ENCODE results near the gene ALKBH3. TPM values are rescaled to one million over a fixed set of nuclear protein-coding genes. Genes with fewer than 3 reads are reported as not detected.

Gene ALKBH3
- polyA plus RNA-seq, 2 of the 4 experiments (the other 2 are of a cell fraction), result 22.9 to 50.2 TPM

- DNase-seq (ENCODE audit: low read depth in 1 of 2, low spot score in 1 of 2), result no peak
- FAIRE-seq, result no peak
- TF ChIP-seq HOXA7 (CRISPR knock-in tag; IDR thresholded peaks at IDR 0.05) (no peak), MAZ (IDR thresholded peaks at IDR 0.05; ENCODE audit: borderline replicate concordance, low read depth, low read length) (no peak), FOXS1 (CRISPR knock-in tag; IDR thresholded peaks at IDR 0.05) (no peak), ATOH8 (CRISPR knock-in tag; IDR thresholded peaks at IDR 0.05; ENCODE audit: low read depth) (no peak), JUNB (IDR thresholded peaks at IDR 0.05) (no peak), KDM5A (IDR thresholded peaks at IDR 0.05) (no peak), NFE2L2 (conservative IDR thresholded peaks at IDR 0.05; ENCODE audit: low read length) (no peak), PHF8 (IDR thresholded peaks at IDR 0.05; ENCODE audit: borderline replicate concordance, low read depth) (no peak), MAX (IDR thresholded peaks at IDR 0.05) (no peak), ESRRA (IDR thresholded peaks at IDR 0.05; ENCODE audit: borderline replicate concordance, low read length) (no peak), POLR2A (IDR thresholded peaks at IDR 0.05; ENCODE audit: low read length) (no peak), ZFP36 (IDR thresholded peaks at IDR 0.05; ENCODE audit: borderline replicate concordance, partially characterized antibody) (no peak), PBX3 (IDR thresholded peaks at IDR 0.05) (no peak), HOXB13 (CRISPR knock-in tag; IDR thresholded peaks at IDR 0.05; ENCODE audit: low read depth) (no peak), SREBF2 (IDR thresholded peaks at IDR 0.05) (no peak), GATA3 (IDR thresholded peaks at IDR 0.05; ENCODE audit: borderline replicate concordance) (no peak), RARB (CRISPR knock-in tag; IDR thresholded peaks at IDR 0.05) (no peak)
- TF ChIP-seq, protein P1, sequence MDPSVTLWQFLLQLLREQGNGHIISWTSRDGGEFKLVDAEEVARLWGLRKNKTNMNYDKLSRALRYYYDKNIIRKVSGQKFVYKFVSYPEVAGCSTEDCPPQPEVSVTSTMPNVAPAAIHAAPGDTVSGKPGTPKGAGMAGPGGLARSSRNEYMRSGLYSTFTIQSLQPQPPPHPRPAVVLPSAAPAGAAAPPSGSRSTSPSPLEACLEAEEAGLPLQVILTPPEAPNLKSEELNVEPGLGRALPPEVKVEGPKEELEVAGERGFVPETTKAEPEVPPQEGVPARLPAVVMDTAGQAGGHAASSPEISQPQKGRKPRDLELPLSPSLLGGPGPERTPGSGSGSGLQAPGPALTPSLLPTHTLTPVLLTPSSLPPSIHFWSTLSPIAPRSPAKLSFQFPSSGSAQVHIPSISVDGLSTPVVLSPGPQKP (IDR thresholded peaks at IDR 0.05; ENCODE audit: low read depth, low read length), result no peak
- TF ChIP-seq, protein P2, sequence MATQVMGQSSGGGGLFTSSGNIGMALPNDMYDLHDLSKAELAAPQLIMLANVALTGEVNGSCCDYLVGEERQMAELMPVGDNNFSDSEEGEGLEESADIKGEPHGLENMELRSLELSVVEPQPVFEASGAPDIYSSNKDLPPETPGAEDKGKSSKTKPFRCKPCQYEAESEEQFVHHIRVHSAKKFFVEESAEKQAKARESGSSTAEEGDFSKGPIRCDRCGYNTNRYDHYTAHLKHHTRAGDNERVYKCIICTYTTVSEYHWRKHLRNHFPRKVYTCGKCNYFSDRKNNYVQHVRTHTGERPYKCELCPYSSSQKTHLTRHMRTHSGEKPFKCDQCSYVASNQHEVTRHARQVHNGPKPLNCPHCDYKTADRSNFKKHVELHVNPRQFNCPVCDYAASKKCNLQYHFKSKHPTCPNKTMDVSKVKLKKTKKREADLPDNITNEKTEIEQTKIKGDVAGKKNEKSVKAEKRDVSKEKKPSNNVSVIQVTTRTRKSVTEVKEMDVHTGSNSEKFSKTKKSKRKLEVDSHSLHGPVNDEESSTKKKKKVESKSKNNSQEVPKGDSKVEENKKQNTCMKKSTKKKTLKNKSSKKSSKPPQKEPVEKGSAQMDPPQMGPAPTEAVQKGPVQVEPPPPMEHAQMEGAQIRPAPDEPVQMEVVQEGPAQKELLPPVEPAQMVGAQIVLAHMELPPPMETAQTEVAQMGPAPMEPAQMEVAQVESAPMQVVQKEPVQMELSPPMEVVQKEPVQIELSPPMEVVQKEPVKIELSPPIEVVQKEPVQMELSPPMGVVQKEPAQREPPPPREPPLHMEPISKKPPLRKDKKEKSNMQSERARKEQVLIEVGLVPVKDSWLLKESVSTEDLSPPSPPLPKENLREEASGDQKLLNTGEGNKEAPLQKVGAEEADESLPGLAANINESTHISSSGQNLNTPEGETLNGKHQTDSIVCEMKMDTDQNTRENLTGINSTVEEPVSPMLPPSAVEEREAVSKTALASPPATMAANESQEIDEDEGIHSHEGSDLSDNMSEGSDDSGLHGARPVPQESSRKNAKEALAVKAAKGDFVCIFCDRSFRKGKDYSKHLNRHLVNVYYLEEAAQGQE (IDR thresholded peaks at IDR 0.05), result no peak
- Histone ChIP-seq H3K4me1 (no peaks in the 10 kb centered on the region), H3K9me3 (peaks cover under 1% of the 10 kb centered on the region; the same call in 1 of the 3 replicates), H3K4me2 (no peak overlapping the region), H3K27ac (no peak overlapping the region), H3K4me3 (no peak overlapping the region)
- ChIA-PET CTCF (interaction anchor here (0.7 to 7.6 kb wide), 4 partner anchors 10 to 135 kb away, joined by 3 to 45 read pairs (median 3); partner anchors contain the start of gene EXT2), POLR2A (no interaction called here)
- 50% methylated on average over 5 of the region's 6 CpGs for WGBS (ENCODE audit: missing lambda C conversion rate)
- no peak for ATAC-seq
These were observed 78.8 kb downstream of the ALKBH3 start for GRCh38 chr11:43959321-43959995.

Measured in A549 (cell line).